Measurements from ENCODE around the gene LPGAT1.

GRCh38 chr1:211791979-211792378, 38.6 kb downstream of the LPGAT1 start:
- no peak for TF ChIP-seq CTCF (conservative IDR thresholded peaks at IDR 0.05)
- no peak for TF ChIP-seq ZFX (IDR thresholded peaks at IDR 0.05)
